ENCODE results near the gene SCCPDH.

- TF ChIP-seq SUZ12 (IDR thresholded peaks at IDR 0.05) (no peak), SP1 (IDR thresholded peaks at IDR 0.05) (no peak), TARDBP (IDR thresholded peaks at IDR 0.05) (no peak), LEF1 (IDR thresholded peaks at IDR 0.05; ENCODE audit: borderline replicate concordance) (no peak), ZNF384 (IDR thresholded peaks at IDR 0.05) (no peak)
Observed at GRCh38 chr1:246791303-246791918, 67.2 kb downstream of the SCCPDH start.

Measured in HEK293T (cell line).